ENCODE data around the gene MORN3. TPM values are rescaled to one million over a fixed set of nuclear protein-coding genes. Genes with fewer than 3 reads are reported as not detected.

MORN3 gene
- total RNA-seq, 4 donors from 2014 or later: 0.40 to 2.3 (median 1.1) TPM

DNA sequence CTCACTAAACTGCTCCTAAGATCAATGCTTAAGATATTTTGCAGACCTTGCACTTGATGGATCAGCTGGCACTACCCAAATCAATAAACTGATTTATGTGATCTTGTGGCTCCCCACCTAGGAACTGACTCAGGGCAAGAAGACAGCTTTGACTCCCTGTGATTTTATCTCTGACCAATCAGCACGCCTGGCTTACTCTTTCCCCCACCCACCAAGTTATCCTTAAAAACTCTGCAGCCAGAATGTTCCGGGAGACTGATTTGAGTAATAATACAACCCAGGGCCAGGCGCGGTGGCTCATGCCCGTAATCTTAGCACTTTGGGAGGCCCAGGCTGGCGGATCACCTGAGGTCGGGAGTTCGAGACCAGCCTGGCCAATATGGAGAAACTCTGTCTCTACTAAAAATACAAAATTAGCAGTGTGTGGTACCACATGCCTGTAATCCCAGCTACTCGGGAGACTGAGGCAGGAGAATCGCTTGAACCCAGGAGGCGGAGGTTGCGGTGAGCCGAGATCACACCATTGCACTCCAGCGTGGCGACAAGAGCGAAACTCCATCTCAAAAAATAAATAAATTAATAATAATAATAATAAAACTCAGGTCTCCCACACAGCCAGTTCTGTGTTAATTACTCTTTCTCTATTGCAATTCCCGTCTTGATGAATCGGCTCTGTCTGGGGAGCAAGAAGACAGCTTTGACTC, 12.0 kb downstream of the MORN3 start:
- WGBS, 2 donors: 90% methylated on average over 18 of the region's 18 CpGs
- Histone ChIP-seq H3K4me1 (no peaks in the 10 kb centered on the region), H3K4me3 (replicated peaks in 1 of 3) (no peak overlapping the region), H3K27ac (no peak overlapping the region), H3K9me3 (no peaks in the 10 kb centered on the region), H3K27me3 (no peaks in the 10 kb centered on the region), H3K36me3 (no peaks in the 10 kb centered on the region)
- intact Hi-C loops (cut with DNase I): no loop called here
- no peak for DNase-seq
- TF ChIP-seq, protein P1, sequence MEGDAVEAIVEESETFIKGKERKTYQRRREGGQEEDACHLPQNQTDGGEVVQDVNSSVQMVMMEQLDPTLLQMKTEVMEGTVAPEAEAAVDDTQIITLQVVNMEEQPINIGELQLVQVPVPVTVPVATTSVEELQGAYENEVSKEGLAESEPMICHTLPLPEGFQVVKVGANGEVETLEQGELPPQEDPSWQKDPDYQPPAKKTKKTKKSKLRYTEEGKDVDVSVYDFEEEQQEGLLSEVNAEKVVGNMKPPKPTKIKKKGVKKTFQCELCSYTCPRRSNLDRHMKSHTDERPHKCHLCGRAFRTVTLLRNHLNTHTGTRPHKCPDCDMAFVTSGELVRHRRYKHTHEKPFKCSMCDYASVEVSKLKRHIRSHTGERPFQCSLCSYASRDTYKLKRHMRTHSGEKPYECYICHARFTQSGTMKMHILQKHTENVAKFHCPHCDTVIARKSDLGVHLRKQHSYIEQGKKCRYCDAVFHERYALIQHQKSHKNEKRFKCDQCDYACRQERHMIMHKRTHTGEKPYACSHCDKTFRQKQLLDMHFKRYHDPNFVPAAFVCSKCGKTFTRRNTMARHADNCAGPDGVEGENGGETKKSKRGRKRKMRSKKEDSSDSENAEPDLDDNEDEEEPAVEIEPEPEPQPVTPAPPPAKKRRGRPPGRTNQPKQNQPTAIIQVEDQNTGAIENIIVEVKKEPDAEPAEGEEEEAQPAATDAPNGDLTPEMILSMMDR (IDR thresholded peaks at IDR 0.05): no peak
- TF ChIP-seq POLR2A (IDR thresholded peaks at IDR 0.05): no peak

DNA sequence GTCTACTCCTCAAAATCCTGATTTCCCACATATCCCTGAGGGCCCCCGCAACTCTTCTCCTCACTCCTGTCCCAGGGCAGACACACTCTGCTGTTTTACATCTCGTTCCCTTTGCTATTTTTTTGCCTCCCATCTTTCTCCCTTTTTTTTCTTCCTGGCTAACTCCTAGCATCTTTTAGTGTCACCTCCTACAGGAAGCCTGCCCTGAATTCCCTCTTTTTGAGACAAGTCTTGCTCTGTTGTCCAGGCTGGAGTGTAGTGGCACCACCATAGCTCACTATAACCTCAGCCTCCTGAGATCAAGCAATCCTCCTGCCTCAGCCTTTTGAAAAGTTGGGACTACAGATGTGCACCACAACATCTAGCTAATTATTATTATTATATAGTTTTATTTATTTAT, 13.3 kb downstream of the MORN3 start:
- no peak for DNase-seq
- H3K27ac ChIP-seq: no peak overlapping the region
- H3K4me3 ChIP-seq (replicated peaks in 1 of 3): no peak overlapping the region
- no peaks in the 10 kb centered on the region for H3K27me3 ChIP-seq
- intact Hi-C loops (cut with DNase I): no loop called here
- H3K4me1 ChIP-seq: no peaks in the 10 kb centered on the region
- WGBS, 2 donors: 94 to 97% methylated on average over 2 of the region's 2 CpGs
- no peaks in the 10 kb centered on the region for H3K9me3 ChIP-seq
- H3K36me3 ChIP-seq: no peaks in the 10 kb centered on the region
- TF ChIP-seq, protein P1 (IDR thresholded peaks at IDR 0.05): no peak
- no peak for TF ChIP-seq POLR2A (IDR thresholded peaks at IDR 0.05)

DNA sequence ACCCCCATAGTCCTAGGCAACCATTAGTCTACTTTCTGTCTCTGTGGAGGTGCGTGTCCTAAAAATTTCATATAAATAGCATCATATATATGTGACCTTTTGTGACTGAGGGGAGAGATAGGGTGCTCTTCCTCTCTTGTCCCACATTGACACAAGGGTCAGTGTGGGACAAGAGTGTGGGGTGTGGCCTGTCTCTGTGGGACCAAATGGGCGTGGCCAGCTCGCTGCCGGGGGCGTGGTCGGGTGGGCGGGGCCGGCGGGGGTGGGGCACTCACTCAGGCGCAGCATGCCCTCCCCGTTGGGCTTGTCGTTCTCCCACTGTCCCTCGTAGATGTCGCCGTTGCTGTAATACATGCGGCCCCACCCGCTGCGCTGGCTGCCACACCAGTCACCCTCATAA, 15.5 kb downstream of the MORN3 start:
- Histone ChIP-seq H3K27me3 (no peaks in the 10 kb centered on the region), H3K27ac (no peak overlapping the region), H3K4me3 (replicated peaks in 1 of 3) (no peak overlapping the region), H3K4me1 (no peaks in the 10 kb centered on the region), H3K9me3 (no peaks in the 10 kb centered on the region), H3K36me3 (no peaks in the 10 kb centered on the region)
- TF ChIP-seq, protein P1 (IDR thresholded peaks at IDR 0.05): no peak
- no peak for TF ChIP-seq POLR2A (IDR thresholded peaks at IDR 0.05)
- intact Hi-C loops (cut with DNase I): no loop called here
- WGBS, 2 donors: 64 to 69% methylated on average over 11 to 18 of the region's 18 CpGs
- DNase-seq: no peak

GRCh38 chr12:121652767-121653497, 16.5 kb downstream of the MORN3 start:
- H3K9me3 ChIP-seq: no peaks in the 10 kb centered on the region
- no peaks in the 10 kb centered on the region for H3K27me3 ChIP-seq
- H3K4me3 ChIP-seq (replicated peaks in 1 of 3): no peak overlapping the region
- 85 to 91% methylated on average over 6 to 15 of the region's 16 CpGs for WGBS, 2 donors
- DNase-seq: no peak
- no peak overlapping the region for H3K27ac ChIP-seq
- peaks cover 0 to 3% of the 10 kb centered on the region in 2 donors for H3K4me1 ChIP-seq
- intact Hi-C loops (cut with DNase I): no loop called here
- H3K36me3 ChIP-seq: no peaks in the 10 kb centered on the region
- TF ChIP-seq, protein P1 (IDR thresholded peaks at IDR 0.05): no peak
- TF ChIP-seq POLR2A (IDR thresholded peaks at IDR 0.05): no peak

GRCh38 chr12:121651320-121651719, 18.1 kb downstream of the MORN3 start:
- intact Hi-C loops (cut with DNase I): no loop called here
- Histone ChIP-seq H3K27ac (no peak overlapping the region), H3K27me3 (no peaks in the 10 kb centered on the region), H3K4me1 (peaks cover 0 to 3% of the 10 kb centered on the region in 2 donors), H3K36me3 (no peaks in the 10 kb centered on the region), H3K9me3 (no peaks in the 10 kb centered on the region), H3K4me3 (replicated peaks in 1 of 3) (no peak overlapping the region)
- 80 to 81% methylated on average over 7 to 8 of the region's 8 CpGs for WGBS, 2 donors
- DNase-seq: no peak
- no peak for TF ChIP-seq POLR2A (IDR thresholded peaks at IDR 0.05)
- TF ChIP-seq, protein P1 (IDR thresholded peaks at IDR 0.05): no peak
